A673 (cell line): ENCODE results near the gene ABHD11. TPM values are rescaled to one million over a fixed set of nuclear protein-coding genes. Genes with fewer than 3 reads are reported as not detected.

Source experiments
- BruUV-seq: library from RNA; stranded (reverse); fragments of 400-500 nt; replicated peaks from 2 replicates; lab custom pipeline; 2021; lab: Mats Ljungman, UMichigan
- CTCF ChIA-PET: fragments of 300-600 bp; sonication (Branson Sonifier 250); formaldehyde crosslinking; loops from one replicate; lab custom pipeline; 2022; ENCODE audit warnings: antibody characterized with exemption; lab: Charles Lee
- POLR2A ChIA-PET: fragments of 300-600 bp; sonication (Branson Sonifier 250); formaldehyde crosslinking; loops from one replicate; lab custom pipeline; 2022; ENCODE audit warnings: antibody characterized with exemption; ENCODE audit not compliant: low non-redundant PET; lab: Charles Lee
- DNase-seq: peaks from one replicate; pipeline ENCODE4 v3.0.0-alpha.2; 2015; ENCODE audit warnings: low spot score
- H3K27ac ChIP-seq: fragments of 200-600 bp; sonication (generic); 2 replicates; pipeline ENCODE4 v1.5.1; 2016; ENCODE audit warnings: mixed run types, low read depth, mild to moderate bottlenecking, mixed read lengths, antibody characterized with exemption, low read length; ENCODE audit not compliant: poor library complexity, severe bottlenecking
- H3K27me3 ChIP-seq: fragments of 200-600 bp; sonication (generic); replicated peaks from 2 replicates; pipeline ENCODE4 v1.6.1; 2017; ENCODE audit warnings: mixed run types, low read depth, mild to moderate bottlenecking, mixed read lengths, antibody characterized with exemption, low read length; ENCODE audit not compliant: insufficient read depth, poor library complexity
- H3K36me3 ChIP-seq: fragments of 200-600 bp; sonication (generic); 2 replicates; pipeline ENCODE4 v1.6.1; 2016; ENCODE audit warnings: mixed run types, mild to moderate bottlenecking, mixed read lengths, antibody characterized with exemption, low read length; ENCODE audit not compliant: insufficient read depth, poor library complexity, severe bottlenecking
- H3K4me1 ChIP-seq: fragments of 200-600 bp; sonication (generic); 2 replicates; pipeline ENCODE4 v1.6.1; 2017; ENCODE audit warnings: mixed run types, mild to moderate bottlenecking, mixed read lengths, antibody characterized with exemption, low read length; ENCODE audit not compliant: insufficient read depth, poor library complexity, severe bottlenecking
- H3K4me3 ChIP-seq: fragments of 200-600 bp; sonication (generic); 2 replicates; pipeline ENCODE4 v1.5.1; 2016; ENCODE audit warnings: low read depth, mixed run types, mild to moderate bottlenecking, mixed read lengths, low read length; ENCODE audit not compliant: poor library complexity, severe bottlenecking
- H3K9me3 ChIP-seq: fragments of 200-600 bp; sonication (generic); 2 replicates; pipeline ENCODE4 v1.6.1; 2016; ENCODE audit warnings: mixed run types, low read depth, mild to moderate bottlenecking, mixed read lengths, antibody characterized with exemption, low read length; ENCODE audit not compliant: poor library complexity, severe bottlenecking
- CTCF ChIP-seq: fragments of 300-800, 200-600 bp; sonication (generic); conservative IDR thresholded peaks from 2 replicates; pipeline ENCODE4 v1.5.1; 2017; ENCODE audit warnings: low read depth, mild to moderate bottlenecking, antibody characterized with exemption, low read length, moderate library complexity, mixed read lengths
- EZH2 ChIP-seq: fragments of 200-600 bp; sonication (generic); IDR thresholded peaks from 2 replicates; pipeline ENCODE4 v1.6.1; 2017; ENCODE audit warnings: borderline replicate concordance, low read depth, mild to moderate bottlenecking, mixed read lengths, antibody characterized with exemption, low read length; ENCODE audit not compliant: poor library complexity, severe bottlenecking
- intact Hi-C: fragments of 100-400 bp; cut with micrococcal nuclease; formaldehyde crosslinking; loops from one replicate; pipeline ENCODE4 v1.10.0; 2022; ENCODE audit not compliant: unreplicated experiment
- total RNA-seq: library from RNA; stranded (reverse); gene quantifications from 2 replicates; pipeline ENCODE4 v1.2.3, GENCODE V29; 2021

Gene ABHD11
- total RNA-seq, 1 experiment from 2014 or later: 22.9 TPM

GRCh38 chr7:73749931-73750776, 11.6 kb upstream of the ABHD11 start:
- Histone ChIP-seq H3K9me3 (no peaks in the 10 kb centered on the region), H3K4me3 (no peak overlapping the region), H3K36me3 (no peaks in the 10 kb centered on the region), H3K27ac (no peak overlapping the region), H3K4me1 (no peaks in the 10 kb centered on the region), H3K27me3 (no peaks in the 10 kb centered on the region)
- DNase-seq: no peak
- no peak for TF ChIP-seq EZH2
- no peak for TF ChIP-seq CTCF
- ChIA-PET POLR2A (no interaction called here), CTCF (no interaction called here)
- intact Hi-C loops: no loop called here
- BruUV-seq: no TSS peak

DNA sequence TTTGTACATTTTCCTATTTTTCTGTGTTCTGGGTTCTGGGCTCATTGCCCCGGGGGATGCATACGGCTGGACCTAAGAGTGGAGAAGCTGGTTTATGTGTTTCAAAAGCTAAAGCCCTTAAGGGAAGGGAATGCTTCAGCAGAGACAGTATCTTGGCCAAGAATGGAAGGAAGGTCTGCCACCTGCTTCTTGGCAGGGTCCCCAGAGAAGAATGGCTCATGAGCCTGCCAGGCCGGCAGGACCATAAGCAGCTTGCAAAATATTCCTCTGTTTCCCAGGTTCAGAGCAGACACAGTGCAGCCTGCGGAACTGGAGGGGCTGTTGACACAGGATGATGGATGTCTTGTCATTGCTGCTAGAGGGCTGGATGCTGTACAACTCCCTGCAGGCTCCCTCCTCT, 7.8 kb upstream of the ABHD11 start:
- intact Hi-C loops: no loop called here
- BruUV-seq: no TSS peak
- DNase-seq: no peak
- H3K27me3 ChIP-seq: no peaks in the 10 kb centered on the region
- H3K4me3 ChIP-seq: no peak overlapping the region
- H3K4me1 ChIP-seq: no peaks in the 10 kb centered on the region
- ChIA-PET CTCF (no interaction called here), POLR2A (no interaction called here)
- H3K9me3 ChIP-seq: no peaks in the 10 kb centered on the region
- no peak for TF ChIP-seq EZH2
- TF ChIP-seq CTCF: no peak
- H3K36me3 ChIP-seq: no peaks in the 10 kb centered on the region
- no peak overlapping the region for H3K27ac ChIP-seq

- no peaks in the 10 kb centered on the region for H3K9me3 ChIP-seq
- BruUV-seq: no TSS peak
- no peak for TF ChIP-seq EZH2
- TF ChIP-seq CTCF: no peak
- ChIA-PET POLR2A (no interaction called here), CTCF (no interaction called here)
- DNase-seq: no peak
- H3K4me1 ChIP-seq: peaks cover 2% of the 10 kb centered on the region
- H3K36me3 ChIP-seq: no peaks in the 10 kb centered on the region
- no peak overlapping the region for H3K27ac ChIP-seq
- intact Hi-C loops: no loop called here
- H3K27me3 ChIP-seq: no peaks in the 10 kb centered on the region
- H3K4me3 ChIP-seq: no peak overlapping the region
Measured at GRCh38 chr7:73742753-73743641, 4.4 kb upstream of the ABHD11 start.
